DMS79 (cell line): ENCODE results near the gene TMEM25.
"Not testable (repeated sequence)": the region's sequence is repeated elsewhere in the genome, so short reads cannot be mapped to it uniquely, and the experiment has no call there.

Source experiments
- DNase-seq: peaks from one replicate; lab custom pipeline; 2025; lab: John Stamatoyannopoulos, UW

TMEM25 gene

DNA sequence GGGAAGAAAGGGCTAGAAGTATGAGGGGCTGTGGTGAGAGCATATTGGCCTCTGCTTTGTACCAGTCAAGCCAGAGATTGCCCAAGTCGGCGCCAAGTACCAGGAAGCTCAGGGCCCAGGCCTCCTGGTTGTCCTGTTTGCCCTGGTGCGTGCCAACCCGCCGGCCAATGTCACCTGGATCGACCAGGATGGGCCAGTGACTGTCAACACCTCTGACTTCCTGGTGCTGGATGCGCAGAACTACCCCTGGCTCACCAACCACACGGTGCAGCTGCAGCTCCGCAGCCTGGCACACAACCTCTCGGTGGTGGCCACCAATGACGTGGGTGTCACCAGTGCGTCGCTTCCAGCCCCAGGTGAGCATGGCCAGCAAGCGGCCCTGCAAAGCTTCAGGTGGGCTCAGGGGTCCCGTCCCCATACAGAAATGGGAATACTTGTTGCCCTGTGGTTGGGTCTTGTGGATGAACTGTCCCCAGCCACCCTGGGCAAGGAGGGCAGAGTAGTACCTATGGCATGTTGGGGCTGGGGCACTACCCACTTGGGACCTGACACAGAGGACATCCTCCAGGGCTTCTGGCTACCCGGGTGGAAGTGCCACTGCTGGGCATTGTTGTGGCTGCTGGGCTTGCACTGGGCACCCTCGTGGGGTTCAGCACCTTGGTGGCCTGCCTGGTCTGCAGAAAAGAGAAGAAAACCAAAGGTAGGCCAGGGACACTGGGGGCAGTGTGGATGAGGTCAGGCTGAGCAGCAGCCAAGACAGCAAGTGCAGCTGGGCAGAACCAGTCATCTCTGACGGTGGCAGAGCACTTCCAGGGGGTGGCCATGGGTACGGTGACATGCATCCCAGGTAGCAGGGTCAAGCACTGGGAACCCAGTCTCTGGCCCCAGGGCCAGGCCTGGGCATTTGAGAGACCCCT is 2.1 kb downstream of the TMEM25 start:
- no peak for DNase-seq

GRCh38 chr11:118533769-118534729 is 3.1 kb downstream of the TMEM25 start:
- no peak for DNase-seq

DNA sequence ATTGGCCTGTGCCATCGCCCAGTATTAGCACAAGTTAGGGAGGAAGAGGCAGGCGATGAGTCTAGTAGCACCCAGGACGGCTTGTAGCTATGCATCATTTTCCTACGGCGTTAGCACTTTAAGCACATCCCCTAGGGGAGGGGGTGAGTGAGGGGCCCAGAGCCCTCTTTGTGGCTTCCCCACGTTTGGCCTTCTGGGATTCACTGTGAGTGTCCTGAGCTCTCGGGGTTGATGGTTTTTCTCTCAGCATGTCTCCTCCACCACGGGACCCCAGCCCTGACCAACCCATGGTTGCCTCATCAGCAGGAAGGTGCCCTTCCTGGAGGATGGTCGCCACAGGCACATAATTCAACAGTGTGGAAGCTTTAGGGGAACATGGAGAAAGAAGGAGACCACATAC is 4.3 kb downstream of the TMEM25 start:
- DNase-seq: no peak

DNA sequence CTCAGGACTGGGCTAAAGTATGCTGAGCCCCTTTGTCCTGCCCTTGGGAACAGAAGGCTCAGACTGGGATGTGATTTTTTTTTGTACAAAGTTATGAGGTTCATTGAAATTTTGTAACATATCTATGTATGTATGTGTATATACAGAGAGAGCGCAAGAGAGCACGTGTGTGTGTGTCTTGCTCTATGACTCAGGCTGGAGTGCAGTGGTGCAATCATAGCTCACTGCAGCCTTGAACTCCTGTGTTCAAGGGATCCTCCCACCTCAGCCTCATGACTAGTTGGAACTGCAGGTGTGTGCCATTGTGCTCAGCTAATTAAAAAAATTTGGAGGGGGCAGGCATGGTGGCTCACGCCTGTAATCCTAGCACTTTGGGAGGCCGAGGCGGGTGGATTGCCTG is 5.7 kb downstream of the TMEM25 start:
- no peak for DNase-seq

DNA sequence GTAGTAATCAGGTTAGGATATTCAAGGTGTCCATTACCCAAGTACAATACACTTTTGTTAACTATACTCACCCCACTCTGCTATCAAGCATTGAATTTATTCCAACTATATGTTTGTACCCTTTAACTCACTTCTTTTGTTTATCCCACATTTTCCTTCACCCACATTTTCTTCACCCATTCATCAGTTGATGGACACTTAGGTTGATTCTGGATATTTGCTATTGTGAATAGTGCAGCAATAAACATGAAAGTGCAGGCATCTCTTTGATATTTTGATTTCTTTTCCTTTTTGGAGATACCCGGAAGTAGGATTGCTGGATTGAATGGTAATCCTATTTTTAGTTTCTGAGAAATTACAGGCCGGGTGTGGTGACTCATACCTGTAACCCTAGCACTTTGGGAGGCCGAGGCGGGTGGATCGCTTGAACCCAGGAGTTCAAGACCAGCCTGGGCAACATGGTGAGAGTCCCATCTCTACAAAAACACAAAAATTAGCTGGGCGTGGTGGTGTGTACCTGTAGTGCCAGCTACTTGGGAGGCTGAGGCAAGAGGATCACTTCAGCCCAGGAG is 6.5 kb downstream of the TMEM25 start:
- no peak for DNase-seq

- no peak for DNase-seq
Observed at GRCh38 chr11:118544010-118544646, 13.1 kb downstream of the TMEM25 start.

DNA sequence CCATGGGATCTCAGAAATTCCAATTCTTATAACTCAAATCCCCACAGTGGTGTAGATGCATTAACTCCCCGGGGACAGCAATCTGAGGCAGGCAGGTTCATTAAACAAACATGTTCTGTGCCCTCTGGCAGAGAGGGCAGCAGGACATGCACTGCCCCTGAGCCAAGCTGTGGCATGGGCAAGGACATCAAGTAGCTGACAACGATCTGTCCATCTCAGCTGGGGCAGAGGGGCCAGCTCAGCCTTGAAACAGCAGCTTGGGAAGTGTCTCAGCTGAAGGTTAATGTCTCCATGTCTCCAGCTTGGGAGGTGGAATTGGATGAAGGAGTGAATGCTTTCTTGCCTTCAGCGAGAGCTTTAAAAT is 13.6 kb downstream of the TMEM25 start:
- DNase-seq: no peak

DNA sequence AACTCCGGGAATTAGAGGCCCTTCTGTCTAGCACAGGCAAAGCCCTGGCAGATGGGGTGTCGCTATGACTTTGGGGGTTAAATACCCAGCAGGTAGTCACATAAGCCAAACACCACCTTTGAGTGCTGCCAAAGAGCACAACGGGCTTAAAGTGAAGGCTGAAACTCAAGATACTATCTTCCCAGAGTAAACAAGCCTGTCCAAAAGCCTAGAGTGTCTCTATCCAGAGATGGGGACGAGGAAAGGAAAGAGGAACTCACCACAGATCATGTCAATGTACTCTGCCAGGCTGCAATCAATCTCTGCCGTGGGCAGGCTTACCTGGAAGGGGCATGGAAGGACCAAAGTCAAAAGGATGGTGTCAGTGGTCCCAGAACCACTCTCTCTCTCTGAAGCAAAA is 14.5 kb downstream of the TMEM25 start:
- no peak for DNase-seq

GRCh38 chr11:118547132-118547531 is 16.1 kb downstream of the TMEM25 start:
- no peak for DNase-seq

DNA sequence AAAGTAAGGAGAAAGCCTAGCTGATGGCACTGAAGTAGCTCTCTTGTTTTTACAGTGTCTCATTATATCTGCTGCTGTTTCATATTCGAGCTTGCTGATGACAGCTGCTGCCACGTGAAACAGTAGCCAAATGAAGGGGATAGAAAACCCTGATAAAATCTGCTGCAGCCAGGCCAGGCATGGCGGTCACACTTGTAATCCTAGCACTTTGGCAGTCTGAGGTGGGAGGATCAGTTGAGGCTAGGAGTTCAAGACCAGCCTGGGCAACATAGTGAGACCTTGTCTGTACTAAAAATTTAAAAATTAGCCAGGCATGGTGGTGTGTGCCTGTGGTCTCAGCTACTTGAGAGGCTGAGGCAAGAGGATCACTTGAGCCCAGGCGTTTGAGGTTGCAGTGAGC is 21.3 kb downstream of the TMEM25 start:
- DNase-seq: no peak

GRCh38 chr11:118560806-118561205 is 29.8 kb downstream of the TMEM25 start:
- no peak for DNase-seq

- no peak for DNase-seq
Observed at GRCh38 chr11:118565051-118565450, 34.1 kb downstream of the TMEM25 start.

GRCh38 chr11:118569670-118570069 is 38.7 kb downstream of the TMEM25 start:
- no peak for DNase-seq

GRCh38 chr11:118570787-118571186 is 39.8 kb downstream of the TMEM25 start:
- no peak for DNase-seq

DNA sequence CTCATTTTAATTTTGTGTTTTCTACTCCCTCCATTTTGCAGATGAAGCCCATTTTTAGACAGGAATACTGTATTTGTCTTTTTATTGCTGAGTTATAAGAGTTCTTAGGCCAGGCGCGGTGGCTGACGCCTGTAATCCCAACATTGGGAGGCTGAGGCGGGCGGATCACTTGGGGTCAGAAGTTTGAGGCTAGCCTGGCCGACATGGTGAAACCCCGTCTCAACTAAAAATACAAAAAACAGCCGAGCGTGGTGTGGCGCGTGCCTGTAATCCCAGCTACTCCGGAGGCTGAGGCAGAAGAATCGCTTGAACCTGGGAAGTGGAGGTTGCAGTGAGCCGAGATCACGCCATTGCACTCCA is 40.7 kb downstream of the TMEM25 start:
- not testable (repeated sequence) for DNase-seq

- DNase-seq: peak; percentile 79
Observed at GRCh38 chr11:118572061-118572980, 41.3 kb downstream of the TMEM25 start, which contains the start of gene ARCN1. Gene ARCN1, plus strand, starts transcription at chr11:118572409. Its CDS starts 139 bp downstream, at chr11:118572548.

GRCh38 chr11:118572981-118573550 is 42.1 kb downstream of the TMEM25 start:
- DNase-seq: peak; percentile 19

GRCh38 chr11:118574636-118575035 is 43.6 kb downstream of the TMEM25 start:
- no peak for DNase-seq

DNA sequence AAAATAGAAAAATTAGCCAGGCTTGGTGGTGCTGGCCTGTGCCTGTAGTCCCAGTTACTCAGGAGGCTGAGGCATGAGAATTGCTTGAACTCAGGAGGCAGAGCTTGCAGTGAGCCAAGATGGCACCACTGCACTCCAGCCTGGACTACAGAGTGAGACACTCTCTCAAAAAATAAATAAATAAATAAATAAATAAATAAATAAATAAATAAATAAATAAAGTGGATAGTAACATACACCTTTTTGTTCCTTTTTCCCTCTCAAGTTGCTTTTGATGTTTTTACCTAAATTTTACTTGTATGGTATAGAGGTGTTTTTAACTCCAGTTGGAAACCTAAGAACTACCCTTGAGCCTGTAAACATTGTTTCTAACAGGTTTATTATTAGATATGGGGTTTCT is 47.0 kb downstream of the TMEM25 start:
- not testable (repeated sequence) for DNase-seq

DNA sequence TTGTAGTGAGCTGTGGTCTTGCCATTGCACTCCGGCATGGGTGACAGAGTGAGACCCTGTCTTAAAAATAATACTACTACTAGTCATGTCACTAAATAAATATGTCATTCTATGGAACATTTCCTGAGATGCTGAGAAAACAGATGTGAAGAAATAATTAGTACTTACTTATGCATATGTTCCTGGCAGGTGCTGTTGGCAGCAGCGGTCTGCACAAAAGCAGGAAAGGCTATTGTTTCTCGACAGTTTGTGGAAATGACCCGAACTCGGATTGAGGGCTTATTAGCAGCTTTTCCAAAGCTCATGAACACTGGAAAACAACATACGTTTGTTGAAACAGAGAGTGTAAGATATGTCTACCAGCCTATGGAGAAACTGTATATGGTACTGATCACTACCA is 50.1 kb downstream of the TMEM25 start:
- DNase-seq: no peak
